Trophoblast cell (in vitro differentiated cells and primary cell): Measurements from ENCODE around the gene SNTG2.

ENCODE experiments used
- DNase-seq, 2 donors: peaks; one replicate each; pipeline ENCODE4 v3.0.0-alpha.2; 2016
- H2AFZ ChIP-seq: 2 replicates; pipeline ENCODE4 v1.6.1; 2013; ENCODE audit warnings: low read length, moderate library complexity, mild to moderate bottlenecking; ENCODE audit not compliant: insufficient read depth, poor library complexity
- H2AK5ac ChIP-seq: 2 replicates; pipeline ENCODE4 v1.6.1; 2013; ENCODE audit warnings: mild to moderate bottlenecking, low read length
- H2BK120ac ChIP-seq: 2 replicates; pipeline ENCODE4 v1.6.1; 2013; ENCODE audit warnings: low read length, mild to moderate bottlenecking, moderate library complexity; ENCODE audit not compliant: insufficient read depth, poor library complexity
- H2BK12ac ChIP-seq: 2 replicates; pipeline ENCODE4 v1.6.1; 2013; ENCODE audit warnings: mild to moderate bottlenecking, low read length, moderate library complexity
- H2BK5ac ChIP-seq: 2 replicates; pipeline ENCODE4 v1.6.1; 2013; ENCODE audit warnings: low read length, low read depth, moderate library complexity, mild to moderate bottlenecking; ENCODE audit not compliant: poor library complexity
- H3K14ac ChIP-seq: 2 replicates; pipeline ENCODE4 v1.6.1; 2013; ENCODE audit warnings: mild to moderate bottlenecking, low read length
- H3K18ac ChIP-seq: 2 replicates; pipeline ENCODE4 v1.6.1; 2013; ENCODE audit warnings: mild to moderate bottlenecking, low read length
- H3K23ac ChIP-seq: 2 replicates; pipeline ENCODE4 v1.6.1; 2013; ENCODE audit warnings: low read length
- H3K27ac ChIP-seq: 2 replicates; pipeline ENCODE4 v1.5.1; 2013; ENCODE audit warnings: low read depth, mild to moderate bottlenecking, inconsistent platforms, low read length, moderate library complexity
- H3K27me3 ChIP-seq: 2 replicates; pipeline ENCODE4 v1.6.1; 2013; ENCODE audit warnings: inconsistent platforms, mild to moderate bottlenecking, low read length, moderate library complexity; ENCODE audit not compliant: insufficient read depth
- H3K36me3 ChIP-seq, 2 experiments: 1 replicate in 1 of 2; 2 replicates in 1 of 2; pipeline ENCODE4 v1.6.1; 2013; ENCODE audit warnings: low read length in 2 of 2, mild to moderate bottlenecking in 2 of 2, moderate library complexity in 1 of 2; ENCODE audit not compliant: insufficient read depth in 2 of 2, control insufficient read depth in 1 of 2
- H3K4ac ChIP-seq: 2 replicates; pipeline ENCODE4 v1.6.1; 2013; ENCODE audit warnings: low read depth, mild to moderate bottlenecking, low read length, moderate library complexity
- H3K4me1 ChIP-seq, 2 experiments: 1 replicate in 1 of 2; 2 replicates in 1 of 2; pipeline ENCODE4 v1.6.1; 2013; ENCODE audit warnings: low read length in 2 of 2, mild to moderate bottlenecking in 2 of 2, moderate library complexity in 1 of 2; ENCODE audit not compliant: insufficient read depth in 2 of 2, control insufficient read depth in 1 of 2
- H3K4me2 ChIP-seq: 2 replicates; pipeline ENCODE4 v1.6.1; 2013; ENCODE audit warnings: inconsistent platforms, mild to moderate bottlenecking, low read length, moderate library complexity
- H3K4me3 ChIP-seq: 2 replicates; pipeline ENCODE4 v1.5.1; 2013; ENCODE audit warnings: mild to moderate bottlenecking, low read depth, low read length, inconsistent platforms
- H3K79me1 ChIP-seq: one replicate; pipeline ENCODE4 v1.6.1; 2013; ENCODE audit warnings: low read length
- H3K79me2 ChIP-seq: 2 replicates; pipeline ENCODE4 v1.6.1; 2013; ENCODE audit warnings: low read length, mild to moderate bottlenecking; ENCODE audit not compliant: control insufficient read depth, insufficient read depth, poor library complexity
- H3K9ac ChIP-seq: 2 replicates; pipeline ENCODE4 v1.6.1; 2013; ENCODE audit warnings: mild to moderate bottlenecking, low read length
- H3K9me3 ChIP-seq: 2 replicates; pipeline ENCODE4 v1.6.1; 2013; ENCODE audit warnings: low read depth, mild to moderate bottlenecking, control low read depth, inconsistent platforms, low read length; ENCODE audit not compliant: insufficient read depth
- H4K12ac ChIP-seq: 2 replicates; pipeline ENCODE4 v1.6.1; 2013; ENCODE audit warnings: low read depth, mild to moderate bottlenecking, low read length, moderate library complexity
- H4K8ac ChIP-seq: 2 replicates; pipeline ENCODE4 v1.6.1; 2013; ENCODE audit warnings: low read depth, mild to moderate bottlenecking, low read length, moderate library complexity
- H4K91ac ChIP-seq: one replicate; pipeline ENCODE4 v1.6.1; 2013; ENCODE audit warnings: low read depth, mild to moderate bottlenecking, low read length, moderate library complexity
- WGBS: extraction: QIAGEN DNeasy Blood & Tissue Kit; methylation state at CpG from one replicate; pipeline ENCODE4 v1.1.7; 2013; ENCODE audit warnings: missing lambda C conversion rate; ENCODE audit not compliant: insufficient read length, insufficient coverage; ENCODE audit errors: extremely low coverage; 5-methylcytosine and 5-hydroxymethylcytosine counted together

SNTG2 gene

GRCh38 chr2:953975-954686 is 3.5 kb downstream of the SNTG2 start:
- no peak overlapping the region for H3K23ac ChIP-seq
- H3K27me3 ChIP-seq: peaks cover 25% of the 10 kb centered on the region
- peaks cover 3 to 5% of the 10 kb centered on the region in 2 experiments for H3K4me1 ChIP-seq
- H3K18ac ChIP-seq: no peak overlapping the region
- DNase-seq: peak in 1 of 2 donors; percentile 10
- H3K79me1 ChIP-seq: no peaks in the 10 kb centered on the region
- no peak overlapping the region for H3K14ac ChIP-seq
- no peak overlapping the region for H3K4me2 ChIP-seq
- H2BK120ac ChIP-seq: no peak overlapping the region
- no peaks in the 10 kb centered on the region for H3K79me2 ChIP-seq
- H2AK5ac ChIP-seq: no peak overlapping the region
- H2BK12ac ChIP-seq: no peak overlapping the region
- no peak overlapping the region for H3K27ac ChIP-seq
- H3K4me3 ChIP-seq: no peak overlapping the region
- H4K91ac ChIP-seq: no peak overlapping the region
- no peak overlapping the region for H2BK5ac ChIP-seq
- H2AFZ ChIP-seq: no peak overlapping the region
- WGBS: no CpG with 5 or more reads among the region's 13 CpGs
- H3K4ac ChIP-seq: no peak overlapping the region
- no peaks in the 10 kb centered on the region for H3K9me3 ChIP-seq
- no peak overlapping the region for H4K8ac ChIP-seq
- H3K9ac ChIP-seq: no peak overlapping the region
- H3K36me3 ChIP-seq: no peaks in the 10 kb centered on the region
- H4K12ac ChIP-seq: no peak overlapping the region

- Histone ChIP-seq H4K91ac (no peak overlapping the region), H2BK5ac (no peak overlapping the region), H2BK120ac (no peak overlapping the region), H3K4me2 (no peak overlapping the region), H3K79me2 (no peaks in the 10 kb centered on the region), H3K79me1 (no peaks in the 10 kb centered on the region), H4K12ac (no peak overlapping the region), H3K9ac (no peak overlapping the region), H2AK5ac (no peak overlapping the region), H3K27ac (no peak overlapping the region), H3K23ac (no peak overlapping the region), H3K4ac (no peak overlapping the region), H3K27me3 (peaks cover 21% of the 10 kb centered on the region), H2AFZ (no peak overlapping the region), H4K8ac (no peak overlapping the region), H3K14ac (no peak overlapping the region), H3K18ac (no peak overlapping the region), H2BK12ac (no peak overlapping the region), H3K4me3 (no peak overlapping the region), H3K36me3 (no peaks in the 10 kb centered on the region), H3K4me1 (peaks cover 3 to 5% of the 10 kb centered on the region in 2 experiments), H3K9me3 (no peaks in the 10 kb centered on the region)
- no CpG with 5 or more reads among the region's 1 CpG for WGBS
- no peak for DNase-seq
These were observed 4.0 kb downstream of the SNTG2 start for GRCh38 chr2:954687-955000.

GRCh38 chr2:955829-956731 is 5.4 kb downstream of the SNTG2 start:
- no peak overlapping the region for H4K8ac ChIP-seq
- no peak overlapping the region for H4K91ac ChIP-seq
- DNase-seq: no peak
- no peaks in the 10 kb centered on the region for H3K9me3 ChIP-seq
- H3K79me1 ChIP-seq: no peaks in the 10 kb centered on the region
- H3K4me1 ChIP-seq: peaks cover 6 to 8% of the 10 kb centered on the region in 2 experiments
- no peak overlapping the region for H2BK120ac ChIP-seq
- no peak overlapping the region for H3K4me2 ChIP-seq
- no peak overlapping the region for H3K14ac ChIP-seq
- no peak overlapping the region for H2BK12ac ChIP-seq
- H3K4ac ChIP-seq: no peak overlapping the region
- H3K4me3 ChIP-seq: peak overlapping the region; percentile 3
- H2BK5ac ChIP-seq: no peak overlapping the region
- no peak overlapping the region for H3K18ac ChIP-seq
- H3K79me2 ChIP-seq: no peaks in the 10 kb centered on the region
- no peaks in the 10 kb centered on the region for H3K36me3 ChIP-seq
- no peak overlapping the region for H3K9ac ChIP-seq
- H2AK5ac ChIP-seq: no peak overlapping the region
- no peak overlapping the region for H4K12ac ChIP-seq
- WGBS: no CpG with 5 or more reads among the region's 33 CpGs
- H3K27ac ChIP-seq: no peak overlapping the region
- H2AFZ ChIP-seq: no peak overlapping the region
- peaks cover 7% of the 10 kb centered on the region for H3K27me3 ChIP-seq
- H3K23ac ChIP-seq: no peak overlapping the region

- Histone ChIP-seq H3K79me2 (no peaks in the 10 kb centered on the region), H3K79me1 (no peaks in the 10 kb centered on the region), H3K4me1 (peaks cover 6% of the 10 kb centered on the region in 2 experiments), H3K27me3 (no peaks in the 10 kb centered on the region), H2AK5ac (no peak overlapping the region), H2BK5ac (no peak overlapping the region), H3K4me3 (no peak overlapping the region), H2AFZ (no peak overlapping the region), H3K4me2 (no peak overlapping the region), H3K14ac (no peak overlapping the region), H4K8ac (no peak overlapping the region), H2BK120ac (no peak overlapping the region), H4K91ac (no peak overlapping the region), H3K36me3 (no peaks in the 10 kb centered on the region), H3K9ac (no peak overlapping the region), H3K9me3 (no peaks in the 10 kb centered on the region), H3K27ac (no peak overlapping the region), H3K4ac (no peak overlapping the region), H4K12ac (no peak overlapping the region), H3K18ac (no peak overlapping the region), H2BK12ac (no peak overlapping the region), H3K23ac (no peak overlapping the region)
- no CpG with 5 or more reads among the region's 10 CpGs for WGBS
- no peak for DNase-seq
These were observed 8.8 kb downstream of the SNTG2 start for GRCh38 chr2:959457-959856.
